ENCODE measurements around the gene C1R. TPM values are rescaled to one million over a fixed set of nuclear protein-coding genes. Genes with fewer than 3 reads are reported as not detected.
"Not testable (repeated sequence)": the region's sequence is repeated elsewhere in the genome, so short reads cannot be mapped to it uniquely, and the experiment has no call there.

C1R gene
- total RNA-seq, 1 experiment from 2014 or later: 13.1 TPM

DNA sequence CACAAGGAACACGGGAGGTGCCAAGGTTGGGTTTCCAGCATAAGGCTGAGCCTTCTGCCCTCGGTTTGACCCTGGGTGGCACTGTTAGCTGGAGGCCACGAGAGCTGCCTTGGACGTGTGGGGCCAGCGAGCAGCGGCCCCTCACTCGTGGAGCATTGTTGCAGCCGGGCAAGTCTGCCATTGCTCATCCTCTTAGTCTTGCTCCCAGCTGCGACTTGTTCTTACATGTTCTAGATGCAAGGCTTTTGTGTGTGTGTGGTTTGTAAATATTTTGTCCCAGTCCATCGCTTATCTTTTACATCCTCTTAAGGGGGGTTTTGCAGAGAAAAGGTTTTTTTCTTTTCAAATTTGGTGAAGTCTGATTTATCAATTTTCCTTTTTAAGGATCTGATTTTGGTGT, 52.8 kb downstream of the C1R start:
- ChIA-PET POLR2A (interaction anchor here (0.7 to 2.4 kb wide), 4 partner anchors 15 to 41 kb away, joined by 3 to 8 read pairs (median 4); partner anchors contain the start of genes C1S and LPCAT3), CTCF (interaction anchor here (0.6 to 1.4 kb wide), 6 partner anchors 14 to 238 kb away, joined by 3 to 5 read pairs (median 4); no protein-coding TSS in a partner anchor)
- TF ChIP-seq, protein P1, sequence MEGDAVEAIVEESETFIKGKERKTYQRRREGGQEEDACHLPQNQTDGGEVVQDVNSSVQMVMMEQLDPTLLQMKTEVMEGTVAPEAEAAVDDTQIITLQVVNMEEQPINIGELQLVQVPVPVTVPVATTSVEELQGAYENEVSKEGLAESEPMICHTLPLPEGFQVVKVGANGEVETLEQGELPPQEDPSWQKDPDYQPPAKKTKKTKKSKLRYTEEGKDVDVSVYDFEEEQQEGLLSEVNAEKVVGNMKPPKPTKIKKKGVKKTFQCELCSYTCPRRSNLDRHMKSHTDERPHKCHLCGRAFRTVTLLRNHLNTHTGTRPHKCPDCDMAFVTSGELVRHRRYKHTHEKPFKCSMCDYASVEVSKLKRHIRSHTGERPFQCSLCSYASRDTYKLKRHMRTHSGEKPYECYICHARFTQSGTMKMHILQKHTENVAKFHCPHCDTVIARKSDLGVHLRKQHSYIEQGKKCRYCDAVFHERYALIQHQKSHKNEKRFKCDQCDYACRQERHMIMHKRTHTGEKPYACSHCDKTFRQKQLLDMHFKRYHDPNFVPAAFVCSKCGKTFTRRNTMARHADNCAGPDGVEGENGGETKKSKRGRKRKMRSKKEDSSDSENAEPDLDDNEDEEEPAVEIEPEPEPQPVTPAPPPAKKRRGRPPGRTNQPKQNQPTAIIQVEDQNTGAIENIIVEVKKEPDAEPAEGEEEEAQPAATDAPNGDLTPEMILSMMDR (IDR thresholded peaks at IDR 0.05; ENCODE audit: unreplicated experiment): no peak
- Mint-ChIP-seq H3K4me3 (ENCODE audit: unreplicated experiment) (no peak overlapping the region), H3K27ac (ENCODE audit: low read depth, unreplicated experiment) (no peak overlapping the region), H3K36me3 (ENCODE audit: insufficient read depth, unreplicated experiment) (no peaks in the 10 kb centered on the region), H3K27me3 (ENCODE audit: insufficient read depth, unreplicated experiment) (no peaks in the 10 kb centered on the region), H3K9me3 (ENCODE audit: unreplicated experiment) (no peaks in the 10 kb centered on the region), H3K4me1 (ENCODE audit: insufficient read depth, unreplicated experiment) (peaks cover 18% of the 10 kb centered on the region)
- BruUV-seq (replicated peaks): no TSS peak
- intact Hi-C loops (cut with micrococcal nuclease): no loop called here
- DNase-seq (ENCODE audit: unreplicated experiment): peak; percentile 29

DNA sequence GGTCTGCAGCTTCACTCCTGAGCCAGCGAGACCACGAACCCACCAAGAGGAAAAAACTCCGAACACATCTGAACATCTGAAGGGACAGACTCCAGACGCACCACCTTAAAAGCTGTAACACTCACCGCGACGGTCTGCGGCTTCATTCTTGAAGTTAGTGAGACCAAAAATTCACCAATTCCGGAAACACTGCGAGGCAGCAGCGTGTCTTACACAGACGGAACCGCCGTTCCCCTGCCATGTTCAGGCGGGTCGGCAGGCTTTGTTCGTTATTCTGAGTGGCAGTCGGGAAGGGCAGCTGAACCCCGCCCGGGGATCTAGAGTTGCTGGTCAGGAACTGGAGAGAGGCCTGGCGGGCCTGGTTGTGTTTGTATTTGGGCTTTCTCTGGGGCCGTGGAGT, 53.7 kb downstream of the C1R start:
- Mint-ChIP-seq H3K27ac (ENCODE audit: low read depth, unreplicated experiment) (no peak overlapping the region), H3K36me3 (ENCODE audit: insufficient read depth, unreplicated experiment) (no peaks in the 10 kb centered on the region), H3K9me3 (ENCODE audit: unreplicated experiment) (no peaks in the 10 kb centered on the region), H3K27me3 (ENCODE audit: insufficient read depth, unreplicated experiment) (no peaks in the 10 kb centered on the region), H3K4me1 (ENCODE audit: insufficient read depth, unreplicated experiment) (peaks cover 18% of the 10 kb centered on the region), H3K4me3 (ENCODE audit: unreplicated experiment) (no peak overlapping the region)
- BruUV-seq (replicated peaks): no TSS peak
- DNase-seq (ENCODE audit: unreplicated experiment): no peak
- ChIA-PET POLR2A (interaction anchor here (0.6 to 2.4 kb wide), 2 partner anchors 20 to 111 kb away, joined by 3 to 8 read pairs; partner anchors contain the start of gene LPCAT3), CTCF (interaction anchor here (0.7 to 1.4 kb wide), 4 partner anchors 17 to 115 kb away, joined by 3 to 4 read pairs (median 3); no protein-coding TSS in a partner anchor)
- TF ChIP-seq, protein P1 (IDR thresholded peaks at IDR 0.05; ENCODE audit: unreplicated experiment): no peak
- intact Hi-C loops (cut with micrococcal nuclease): no loop called here

DNA sequence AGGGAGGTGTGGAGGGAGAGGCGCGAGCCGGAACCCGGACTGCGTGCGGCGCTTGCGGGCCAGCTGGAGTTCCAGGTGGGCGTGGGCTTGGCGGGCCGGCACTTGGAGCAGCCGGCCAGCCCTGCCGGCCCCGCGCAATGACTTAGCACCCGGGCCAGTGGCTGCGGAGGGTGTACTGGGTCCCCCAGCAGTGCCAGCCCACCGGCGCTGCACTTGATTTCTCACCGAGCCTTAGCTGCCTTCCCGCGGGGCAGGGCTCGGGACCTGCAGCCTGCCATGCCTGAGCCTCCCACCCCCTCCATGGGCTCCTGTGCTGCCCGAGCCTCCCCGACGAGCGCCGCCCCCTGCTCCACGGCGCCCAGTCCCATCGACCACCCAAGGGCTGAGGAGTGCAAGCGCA, 54.8 kb downstream of the C1R start:
- H3K36me3 Mint-ChIP-seq (ENCODE audit: insufficient read depth, unreplicated experiment); POLR2A ChIA-PET; H3K27me3 Mint-ChIP-seq (ENCODE audit: insufficient read depth, unreplicated experiment); H3K9me3 Mint-ChIP-seq (ENCODE audit: unreplicated experiment); CTCF ChIA-PET; DNase-seq (ENCODE audit: unreplicated experiment); intact Hi-C loops (cut with micrococcal nuclease); H3K27ac Mint-ChIP-seq (ENCODE audit: low read depth, unreplicated experiment); H3K4me3 Mint-ChIP-seq (ENCODE audit: unreplicated experiment); BruUV-seq (replicated peaks): not testable (repeated sequence)
- H3K4me1 Mint-ChIP-seq (ENCODE audit: insufficient read depth, unreplicated experiment): peaks cover 12% of the 10 kb centered on the region

DNA sequence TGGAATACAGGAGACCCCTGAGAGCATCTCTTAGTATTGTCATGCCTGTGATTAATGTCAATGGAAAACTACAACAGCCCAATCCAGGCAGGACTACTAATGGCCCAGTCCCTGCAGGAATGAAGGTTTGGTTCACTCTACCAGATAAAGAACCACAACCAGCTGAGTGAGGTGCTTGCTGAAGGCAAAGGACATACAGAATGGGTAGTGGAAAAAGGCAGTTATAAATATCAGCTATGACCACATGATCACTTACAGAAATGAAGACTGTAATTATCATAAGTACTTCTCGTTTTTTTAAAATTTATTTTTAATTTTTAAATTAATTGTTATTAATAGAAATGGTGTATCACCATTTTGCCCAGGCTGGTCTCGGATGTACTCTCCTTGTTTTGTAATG, 56.8 kb downstream of the C1R start:
- TF ChIP-seq, protein P1 (IDR thresholded peaks at IDR 0.05; ENCODE audit: unreplicated experiment): no peak
- H3K27ac Mint-ChIP-seq (ENCODE audit: low read depth, unreplicated experiment): no peak overlapping the region
- no peak overlapping the region for H3K4me3 Mint-ChIP-seq (ENCODE audit: unreplicated experiment)
- no peak for DNase-seq (ENCODE audit: unreplicated experiment)
- ChIA-PET CTCF (no interaction called here), POLR2A (no interaction called here)
- intact Hi-C loops (cut with micrococcal nuclease): no loop called here
- no peaks in the 10 kb centered on the region for H3K36me3 Mint-ChIP-seq (ENCODE audit: insufficient read depth, unreplicated experiment)
- BruUV-seq (replicated peaks): no TSS peak
- no peaks in the 10 kb centered on the region for H3K9me3 Mint-ChIP-seq (ENCODE audit: unreplicated experiment)
- no peaks in the 10 kb centered on the region for H3K27me3 Mint-ChIP-seq (ENCODE audit: insufficient read depth, unreplicated experiment)
- H3K4me1 Mint-ChIP-seq (ENCODE audit: insufficient read depth, unreplicated experiment): peaks cover 12% of the 10 kb centered on the region

DNA sequence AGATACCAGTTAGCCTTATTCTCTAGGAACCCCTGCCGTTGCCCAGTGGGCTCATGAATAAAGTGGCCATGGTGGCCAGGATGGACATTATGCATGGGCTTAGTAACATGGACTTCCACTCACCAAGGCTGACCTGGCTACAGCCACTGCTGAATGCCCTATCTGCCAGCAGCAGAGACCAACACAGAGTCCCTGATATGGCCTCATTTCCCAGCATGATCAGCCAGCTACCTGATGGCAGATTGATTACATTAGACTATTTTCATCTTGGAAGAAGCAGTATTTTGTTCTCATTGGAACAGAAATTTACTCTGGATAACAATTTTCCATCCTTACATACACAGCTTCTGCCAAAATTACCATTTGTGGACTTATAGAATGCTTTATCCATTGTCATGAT, 57.8 kb downstream of the C1R start:
- Mint-ChIP-seq H3K4me3 (ENCODE audit: unreplicated experiment) (no peak overlapping the region), H3K4me1 (ENCODE audit: insufficient read depth, unreplicated experiment) (peaks cover 6% of the 10 kb centered on the region), H3K27ac (ENCODE audit: low read depth, unreplicated experiment) (no peak overlapping the region), H3K9me3 (ENCODE audit: unreplicated experiment) (no peaks in the 10 kb centered on the region), H3K27me3 (ENCODE audit: insufficient read depth, unreplicated experiment) (no peaks in the 10 kb centered on the region), H3K36me3 (ENCODE audit: insufficient read depth, unreplicated experiment) (no peaks in the 10 kb centered on the region)
- no peak for DNase-seq (ENCODE audit: unreplicated experiment)
- intact Hi-C loops (cut with micrococcal nuclease): no loop called here
- CTCF ChIA-PET: interaction anchor here (1.8 to 2.9 kb wide), 2 partner anchors 9 to 59 kb away, joined by 9 read pairs; no protein-coding TSS in a partner anchor
- TF ChIP-seq, protein P1 (IDR thresholded peaks at IDR 0.05; ENCODE audit: unreplicated experiment): no peak
- BruUV-seq (replicated peaks): no TSS peak
- POLR2A ChIA-PET: no interaction called here
